ENCODE results near the gene LRSAM1. TPM values are rescaled to one million over a fixed set of nuclear protein-coding genes. Genes with fewer than 3 reads are reported as not detected.

LRSAM1 gene
- total and polyA plus RNA-seq, 2 of the 8 experiments (the other 6 are each of a cell fraction or from before 2014, with no cell fraction given) = 9.7 to 18.3 TPM

DNA sequence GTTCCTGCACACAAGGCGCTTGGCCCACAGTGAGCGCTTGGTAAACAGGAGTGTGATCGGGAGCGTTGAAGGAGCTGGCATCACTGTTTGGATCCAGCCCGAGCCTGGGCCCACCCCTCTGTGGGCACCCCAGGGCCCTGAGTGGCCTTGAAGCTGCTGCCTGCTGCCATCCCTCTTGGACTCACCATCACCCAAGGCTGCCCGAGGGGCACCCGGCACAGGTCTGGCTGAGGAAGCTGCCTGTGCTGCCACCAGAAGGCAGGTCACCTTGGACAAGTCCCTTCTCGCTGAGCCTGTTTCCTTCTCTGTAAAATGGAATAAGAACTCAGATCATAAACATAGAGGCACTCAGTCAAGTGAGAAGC is 53.6 kb downstream of the LRSAM1 start:
- H3K4me1 ChIP-seq (replicated peaks in 1 of 4; ENCODE audit: control insufficient read depth in 3 of 4, insufficient read depth in 4 of 4, low read length in 3 of 4) = peaks cover 0 to 3% (median 0%) of the 10 kb centered on the region in 4 experiments; a peak in 3 of 7 replicates
- H4K91ac ChIP-seq (replicated peaks; ENCODE audit: insufficient read length, low read length) = no peak overlapping the region
- H3K4ac ChIP-seq (replicated peaks; ENCODE audit: insufficient read length, low read depth, low read length) = peak overlapping the region; percentile 32
- no peaks in the 10 kb centered on the region for H3K79me1 ChIP-seq (ENCODE audit: low read depth, low read length)
- no peak overlapping the region for H2BK120ac ChIP-seq (replicated peaks; ENCODE audit: low read depth, low read length)
- H2AFZ ChIP-seq (ENCODE audit: low read length) = no peak overlapping the region
- no peak overlapping the region for H2BK15ac ChIP-seq (ENCODE audit: low read length)
- 0 out of 2 replicates have a peak overlapping the region, but pooled peaks have one; percentile 45 for H3K27ac ChIP-seq (ENCODE audit: low read depth, low read length)
- H3K23ac ChIP-seq (ENCODE audit: insufficient read length) = no peak overlapping the region
- no peaks in the 10 kb centered on the region for H3K79me2 ChIP-seq (ENCODE audit: control insufficient read depth in 1 of 2, insufficient read depth in 2 of 2, low read length in 2 of 2)
- ChIA-PET CTCF (ENCODE audit: partially characterized antibody) (interaction anchor here (0.7 to 11.4 kb wide), 29 partner anchors 8 to 340 kb away, joined by 3 to 193 read pairs (median 6); partner anchors contain the start of gene CFAP157), POLR2A (ENCODE audit: partially characterized antibody) (interaction anchor here (1.0 to 1.3 kb wide), 3 partner anchors 15 to 167 kb away, joined by 3 to 5 read pairs (median 3); partner anchors contain the start of genes LRSAM1 and RPL12)
- no peak overlapping the region for H4K8ac ChIP-seq (ENCODE audit: extremely low read depth, insufficient read depth, low read length)
- 92% methylated on average over 8 of the region's 8 CpGs; no CpG with 5 or more reads in 1 of the 2 experiments for WGBS, 2 experiments (ENCODE audit: extremely low coverage in 1 of 2, insufficient coverage in 1 of 2, insufficient read length in 1 of 2, insufficient replicate concordance in 2 of 2, low coverage in 1 of 2, low lambda C conversion rate in 2 of 2, missing lambda C conversion rate in 1 of 2)
- H3K4me2 ChIP-seq (ENCODE audit: insufficient read depth in 1 of 2, low read depth in 2 of 2, low read length in 2 of 2) = no peak overlapping the region
- H2BK12ac ChIP-seq (ENCODE audit: low read depth, low read length) = 0 out of 2 replicates have a peak overlapping the region, but pooled peaks have one; percentile 17
- H3K4me3 ChIP-seq (ENCODE audit: extremely low read depth in 1 of 4, insufficient read depth in 2 of 4, low read depth in 3 of 4, low read length in 4 of 4) = no peak overlapping the region
- peaks cover 0 to 13% (median 1%) of the 10 kb centered on the region in 4 experiments; a peak in 1 of 8 replicates for H3K36me3 ChIP-seq (ENCODE audit: control insufficient read depth in 2 of 4, insufficient read depth in 4 of 4, low read length in 3 of 4)
- H3K23me2 ChIP-seq (ENCODE audit: low read depth, low read length) = no peaks in the 10 kb centered on the region
- peak overlapping the region; percentile 86; the same call in 1 of the 2 replicates for H2BK5ac ChIP-seq (ENCODE audit: low read depth, low read length)
- H2BK20ac ChIP-seq (ENCODE audit: low read length) = no peak overlapping the region
- no peak for TF ChIP-seq TCF12 (IDR thresholded peaks at IDR 0.05; ENCODE audit: low read depth, low read length)
- H3K14ac ChIP-seq (ENCODE audit: insufficient read length) = no peak overlapping the region
- H2AK5ac ChIP-seq (ENCODE audit: low read depth, low read length) = no peak overlapping the region
- H3K27me3 ChIP-seq (replicated peaks in 1 of 4; ENCODE audit: control insufficient read depth in 3 of 4, extremely low read depth in 1 of 4, insufficient read depth in 3 of 4, low read length in 3 of 4) = no peaks in the 10 kb centered on the region
- no peak overlapping the region for H3K56ac ChIP-seq (replicated peaks; ENCODE audit: insufficient read length, low read depth, low read length)
- DNase-seq (ENCODE audit: low read depth in 1 of 2, low spot score in 2 of 2) (no peak), FAIRE-seq (no peak)
- H3K9me3 ChIP-seq (ENCODE audit: insufficient read depth in 2 of 2, low read depth in 1 of 2, low read length in 1 of 2) = no peaks in the 10 kb centered on the region
- no peak overlapping the region for H3K18ac ChIP-seq (ENCODE audit: extremely low read depth, low read length)
- no peak overlapping the region for H3K9ac ChIP-seq (replicated peaks in 1 of 4; ENCODE audit: extremely low read depth in 1 of 4, low read depth in 3 of 4, low read length in 3 of 4)
- H4K20me1 ChIP-seq (replicated peaks in 1 of 2; ENCODE audit: control insufficient read depth in 1 of 2, insufficient read depth in 2 of 2, low read length in 2 of 2) = peaks cover 0 to 3% of the 10 kb centered on the region in 2 experiments
- H4K5ac ChIP-seq (ENCODE audit: insufficient read length, low read depth, low read length) = no peak overlapping the region

Data from H1 (cell line).